IMR-90 (cell line): ENCODE measurements around the gene RPEL1. TPM values are rescaled to one million over a fixed set of nuclear protein-coding genes. Genes with fewer than 3 reads are reported as not detected.

ENCODE experiments used
- ATAC-seq: fragments of 200-7000 bp; cut with Tn5 transposase; 2 replicates; pipeline ENCODE4 v1.9.1; 2020; ENCODE audit warnings: low read depth, mild to moderate bottlenecking, moderate library complexity
- BruUV-seq: library from RNA; stranded (reverse); fragments of 400-500 nt; replicated peaks from 2 replicates; lab custom pipeline; 2021; lab: Mats Ljungman, UMichigan
- CTCF ChIA-PET: fragments of 300-600 bp; formaldehyde crosslinking; extraction: SDS; loops from one replicate; lab custom pipeline; 2021; ENCODE audit warnings: antibody characterized with exemption; lab: Yijun Ruan, JAX
- POLR2A ChIA-PET: fragments of 300-600 bp; sonication (Branson Sonifier 250); formaldehyde crosslinking; loops from one replicate; lab custom pipeline; 2022; ENCODE audit warnings: antibody characterized with exemption; ENCODE audit not compliant: unreplicated experiment; lab: Charles Lee
- DNase-seq: peaks from one replicate; pipeline ENCODE4 v3.0.0; 2013
- H2AFZ ChIP-seq: replicated peaks from 2 replicates; pipeline ENCODE3; 2013; ENCODE audit warnings: low read length, mild to moderate bottlenecking; ENCODE audit not compliant: poor library complexity
- H2AK5ac ChIP-seq: 2 replicates; pipeline ENCODE4 v1.6.1; 2013; ENCODE audit warnings: low read depth, low read length, inconsistent platforms
- H2AK9ac ChIP-seq: replicated peaks from 2 replicates; pipeline ENCODE3; 2013; ENCODE audit warnings: mild to moderate bottlenecking, low read depth, low read length, moderate library complexity; ENCODE audit not compliant: poor library complexity
- H2BK120ac ChIP-seq: 2 replicates; pipeline ENCODE4 v1.6.1; 2013; ENCODE audit warnings: low read depth, low read length, inconsistent platforms
- H2BK15ac ChIP-seq: 3 replicates; pipeline ENCODE4 v1.6.1; 2013; ENCODE audit warnings: low read depth, low read length, inconsistent platforms
- H2BK20ac ChIP-seq: 2 replicates; pipeline ENCODE4 v1.6.1; 2013; ENCODE audit warnings: low read depth, mild to moderate bottlenecking, inconsistent platforms, low read length, moderate library complexity
- H2BK5ac ChIP-seq: 2 replicates; pipeline ENCODE4 v1.6.1; 2013; ENCODE audit warnings: mild to moderate bottlenecking, low read depth, low read length, inconsistent platforms; ENCODE audit not compliant: poor library complexity, severe bottlenecking
- H3K14ac ChIP-seq: replicated peaks from 2 replicates; pipeline ENCODE4 v1.6.1; 2013; ENCODE audit warnings: low read depth, low read length, inconsistent platforms
- H3K18ac ChIP-seq: 2 replicates; pipeline ENCODE4 v1.6.1; 2013; ENCODE audit warnings: low read depth, low read length, control low read depth
- H3K23ac ChIP-seq: 2 replicates; pipeline ENCODE4 v1.6.1; 2013; ENCODE audit warnings: low read depth, low read length, inconsistent platforms
- H3K27ac ChIP-seq: 2 replicates; pipeline ENCODE4 v1.5.1; 2013; ENCODE audit warnings: mild to moderate bottlenecking, control low read depth, low read length; ENCODE audit not compliant: insufficient read depth
- H3K27me3 ChIP-seq: 2 replicates; pipeline ENCODE4 v1.6.1; 2013; ENCODE audit warnings: low read length; ENCODE audit not compliant: control insufficient read depth, insufficient read depth
- H3K36me3 ChIP-seq: 2 replicates; pipeline ENCODE4 v1.6.1; 2013; ENCODE audit warnings: low read length, mixed read lengths; ENCODE audit not compliant: control insufficient read depth, insufficient read depth
- H3K4ac ChIP-seq: 2 replicates; pipeline ENCODE4 v1.6.1; 2013; ENCODE audit warnings: low read depth, low read length, inconsistent platforms
- H3K4me1 ChIP-seq: 2 replicates; pipeline ENCODE4 v1.6.1; 2013; ENCODE audit warnings: low read length, mixed read lengths; ENCODE audit not compliant: control insufficient read depth, insufficient read depth
- H3K4me2 ChIP-seq: 2 replicates; pipeline ENCODE4 v1.6.1; 2013; ENCODE audit warnings: low read depth, mild to moderate bottlenecking, control low read depth, low read length, moderate library complexity
- H3K4me3 ChIP-seq: 2 replicates; pipeline ENCODE4 v1.5.1; 2013; ENCODE audit warnings: low read depth, mild to moderate bottlenecking, control low read depth, low read length, moderate library complexity; ENCODE audit not compliant: insufficient read depth
- H3K56ac ChIP-seq: 2 replicates; pipeline ENCODE4 v1.6.1; 2013; ENCODE audit warnings: low read length, inconsistent platforms; ENCODE audit not compliant: insufficient read depth; ENCODE audit errors: extremely low read depth
- H3K79me1 ChIP-seq, 2 experiments: 2 replicates each; pipeline ENCODE4 v1.6.1; 2013; ENCODE audit warnings: low read length in 2 of 2, inconsistent platforms in 1 of 2, low read depth in 1 of 2
- H3K9ac ChIP-seq: 2 replicates; pipeline ENCODE4 v1.6.1; 2013; ENCODE audit warnings: low read depth, low read length, control low read depth
- H3K9me1 ChIP-seq: 2 replicates; pipeline ENCODE4 v1.6.1; 2013; ENCODE audit warnings: low read length, inconsistent platforms; ENCODE audit not compliant: insufficient read depth
- H3K9me3 ChIP-seq: 2 replicates; pipeline ENCODE4 v1.6.1; 2013; ENCODE audit warnings: low read length; ENCODE audit not compliant: control insufficient read depth, insufficient read depth
- H4K20me1 ChIP-seq: 2 replicates; pipeline ENCODE4 v1.6.1; 2013; ENCODE audit warnings: low read length, inconsistent platforms; ENCODE audit not compliant: insufficient read depth
- H4K5ac ChIP-seq: 2 replicates; pipeline ENCODE4 v1.6.1; 2013; ENCODE audit warnings: mild to moderate bottlenecking, low read depth, low read length, control low read depth
- H4K8ac ChIP-seq, 2 experiments: 2 replicates each; pipeline ENCODE4 v1.6.1; 2013; ENCODE audit warnings: low read depth in 2 of 2, low read length in 2 of 2, control low read depth in 1 of 2, inconsistent platforms in 1 of 2
- H4K91ac ChIP-seq: 2 replicates; pipeline ENCODE4 v1.6.1; 2013; ENCODE audit warnings: low read depth, low read length, inconsistent platforms; ENCODE audit not compliant: insufficient read depth
- CEBPB ChIP-seq: IDR thresholded peaks from 2 replicates; pipeline ENCODE4 v1.6.1; 2012; ENCODE audit warnings: low read depth, low read length, improper control_type of control experiment
- CTCF ChIP-seq: conservative IDR thresholded peaks from 2 replicates; pipeline ENCODE4 v1.5.1; 2012; ENCODE audit warnings: mild to moderate bottlenecking, low read depth, low read length, improper control_type of control experiment
- MAZ ChIP-seq: IDR thresholded peaks from 2 replicates; pipeline ENCODE4 v1.6.1; 2012; ENCODE audit warnings: low read depth, mild to moderate bottlenecking, low read length, improper control_type of control experiment, moderate library complexity, borderline replicate concordance
- MXI1 ChIP-seq: IDR thresholded peaks from 2 replicates; pipeline ENCODE4 v1.6.1; 2012; ENCODE audit warnings: low read depth, mild to moderate bottlenecking, low read length, moderate library complexity, borderline replicate concordance
- RCOR1 ChIP-seq: IDR thresholded peaks from 2 replicates; pipeline ENCODE4 v1.6.1; 2012; ENCODE audit warnings: mild to moderate bottlenecking, low read length, improper control_type of control experiment; ENCODE audit not compliant: insufficient replicate concordance
- RFX5 ChIP-seq: IDR thresholded peaks from 2 replicates; pipeline ENCODE4 v1.8.0; 2012; ENCODE audit warnings: low read depth, mild to moderate bottlenecking, low read length, moderate library complexity
- SMC3 ChIP-seq: fragments of 150-350 bp; IDR thresholded peaks from 2 replicates; pipeline ENCODE4 v1.6.1; 2016; ENCODE audit warnings: low read depth, mild to moderate bottlenecking, antibody characterized with exemption, low read length, moderate library complexity
- USF2 ChIP-seq: fragments of 150-350 bp; IDR thresholded peaks from 2 replicates; pipeline ENCODE4 v1.6.1; 2017; ENCODE audit warnings: mild to moderate bottlenecking, antibody characterized with exemption, low read length, low read depth
- WGBS, 2 experiments: methylation state at CpG; one replicate each; pipeline versions ENCODE4 v1.1.5 to v1.1.7; 2013; ENCODE audit warnings: missing lambda C conversion rate in 2 of 2; ENCODE audit not compliant: insufficient read length in 1 of 2; ENCODE audit errors: extremely low coverage in 2 of 2; 5-methylcytosine and 5-hydroxymethylcytosine counted together
- dilution Hi-C: fragments of 300-500 bp; cut with HindIII; formaldehyde crosslinking; loops from one replicate; pipeline ENCODE4 v1.14.3; 2018; ENCODE audit warnings: low sequenced_read_pairs; ENCODE audit not compliant: unreplicated experiment
- in situ Hi-C: fragments of 300-500 bp; cut with MboI; formaldehyde crosslinking; loops from 3 replicates; pipeline ENCODE4 v1.14.3; 2019; ENCODE audit warnings: low sequenced_read_pairs, inconsistent platforms, mixed read lengths
- intact Hi-C: fragments of 100-400 bp; cut with micrococcal nuclease; formaldehyde crosslinking; loops from 2 replicates; pipeline ENCODE4 v1.10.0; 2022
- polyA plus RNA-seq, 3 experiments: library from polyadenylated mRNA; depleted of rRNA; stranded (reverse); fragments of >200 nt; gene quantifications; 2 replicates each; pipeline ENCODE4 v1.2.3, GENCODE V29; 2012; ENCODE audit warnings: low replicate concordance in 1 of 3
- total RNA-seq: library from RNA; depleted of rRNA; stranded (reverse); fragments of >200 nt; gene quantifications from 2 replicates; pipeline ENCODE4 v1.2.3, GENCODE V29; 2012

Gene RPEL1
- total and polyA plus RNA-seq, 2 of the 4 experiments (the other 2 are of a cell fraction): under 0.01 to 0.26 TPM

- ATAC-seq: no peak
- H3K9me1 ChIP-seq: no peaks in the 10 kb centered on the region
Measured at GRCh38 chr10:103262229-103262628, 16.5 kb downstream of the RPEL1 start.

More at GRCh38 chr10:103262229-103262628, 16.5 kb downstream of the RPEL1 start:
- Histone ChIP-seq H3K9me3 (peaks cover 2% of the 10 kb centered on the region; the same call in 1 of the 2 replicates), H3K4me1 (no peaks in the 10 kb centered on the region), H3K18ac (no peak overlapping the region), H2BK5ac (no peak overlapping the region), H3K79me1 (no peaks in the 10 kb centered on the region), H3K4me3 (no peak overlapping the region), H3K27ac (no peak overlapping the region), H3K23ac (no peak overlapping the region), H3K4me2 (no peak overlapping the region), H2BK15ac (no peak overlapping the region), H3K56ac (no peak overlapping the region), H2BK120ac (no peak overlapping the region), H3K14ac (no peak overlapping the region), H3K9ac (no peak overlapping the region), H4K20me1 (no peaks in the 10 kb centered on the region), H3K4ac (no peak overlapping the region), H4K91ac (no peak overlapping the region), H2AK5ac (no peak overlapping the region), H3K27me3 (peaks cover 2% of the 10 kb centered on the region; the same call in 1 of the 2 replicates), H2AFZ (no peak overlapping the region), H2AK9ac (no peak overlapping the region), H4K5ac (no peak overlapping the region), H2BK20ac (no peak overlapping the region), H4K8ac (no peak overlapping the region), H3K36me3 (no peaks in the 10 kb centered on the region)
- DNase-seq: no peak
- TF ChIP-seq MXI1 (no peak), RCOR1 (no peak), MAZ (no peak), RFX5 (no peak), SMC3 (no peak), USF2 (peak; percentile 72), CTCF (no peak), CEBPB (no peak)
- ChIA-PET CTCF (no interaction called here), POLR2A (no interaction called here)
- WGBS, 2 experiments: no CpG with 5 or more reads among the region's 3 CpGs
- BruUV-seq: no TSS peak
- dilution Hi-C loops: no loop called here
- intact Hi-C loops: no loop called here
- in situ Hi-C loops: no loop called here
